ENCODE data around the gene CTTN. TPM values are rescaled to one million over a fixed set of nuclear protein-coding genes. Genes with fewer than 3 reads are reported as not detected.

The CTTN gene
- 349 and 364 TPM in 2 replicates for total RNA-seq (ENCODE audit: low replicate concordance)

- H3K4me3 ChIP-seq (ENCODE audit: low read depth, low read length), result peak within 1 kb of the TSS; percentile 89
- TF ChIP-seq CTCF (IDR thresholded peaks at IDR 0.05; ENCODE audit: insufficient read depth, low read length), result no peak
- DNase-seq (ENCODE audit: low read depth), result peak; percentile 81
Measured at GRCh38 chr11:70397983-70398833, at the start of gene CTTN. Gene CTTN (plus strand): TSS chr11:70398529. CDS start chr11:70407298, 8,769 bp downstream.

- H3K4me3 ChIP-seq (ENCODE audit: low read depth, low read length), result no peak overlapping the region
- TF ChIP-seq CTCF (IDR thresholded peaks at IDR 0.05; ENCODE audit: insufficient read depth, low read length), result no peak
- no peak for DNase-seq (ENCODE audit: low read depth)
Measured at GRCh38 chr11:70348608-70349007, 49.7 kb upstream of the CTTN start.

- TF ChIP-seq CTCF (IDR thresholded peaks at IDR 0.05; ENCODE audit: insufficient read depth, low read length), result no peak
- DNase-seq (ENCODE audit: low read depth), result no peak
- no peak overlapping the region for H3K4me3 ChIP-seq (ENCODE audit: low read depth, low read length)
Measured at GRCh38 chr11:70351646-70352045, 46.7 kb upstream of the CTTN start.

- no peak for DNase-seq (ENCODE audit: low read depth)
- H3K4me3 ChIP-seq (ENCODE audit: low read depth, low read length), result no peak overlapping the region
- no peak for TF ChIP-seq CTCF (IDR thresholded peaks at IDR 0.05; ENCODE audit: insufficient read depth, low read length)
Measured at GRCh38 chr11:70352100-70352499, 46.2 kb upstream of the CTTN start.

- TF ChIP-seq CTCF (IDR thresholded peaks at IDR 0.05; ENCODE audit: insufficient read depth, low read length), result no peak
- no peak for DNase-seq (ENCODE audit: low read depth)
- H3K4me3 ChIP-seq (ENCODE audit: low read depth, low read length), result no peak overlapping the region
Measured at GRCh38 chr11:70352601-70353000, 45.7 kb upstream of the CTTN start.

- no peak for DNase-seq (ENCODE audit: low read depth)
- TF ChIP-seq CTCF (IDR thresholded peaks at IDR 0.05; ENCODE audit: insufficient read depth, low read length), result no peak
- H3K4me3 ChIP-seq (ENCODE audit: low read depth, low read length), result no peak overlapping the region
Measured at GRCh38 chr11:70353329-70353728, 45.0 kb upstream of the CTTN start.
